ENCODE measurements around the gene CHN2.

The CHN2 gene

GRCh38 chr7:29406366-29406765, 211.8 kb downstream of the CHN2 start:
- H3K27me3 Mint-ChIP-seq, result peaks cover 12% of the 10 kb centered on the region
- DNase-seq, result no peak
- CTCF ChIA-PET, result interaction anchor here (0.8 to 8.1 kb wide), 6 partner anchors 9 to 482 kb away, joined by 3 to 115 read pairs (median 3); no protein-coding TSS in a partner anchor
- H3K36me3 Mint-ChIP-seq, result no peaks in the 10 kb centered on the region
- no peak overlapping the region for H3K4me3 Mint-ChIP-seq
- no peak overlapping the region for H3K27ac Mint-ChIP-seq
- no peaks in the 10 kb centered on the region for H3K9me3 Mint-ChIP-seq
- no peaks in the 10 kb centered on the region for H3K4me1 Mint-ChIP-seq

GRCh38 chr7:29408841-29409243, 214.3 kb downstream of the CHN2 start:
- DNase-seq, result peak; percentile 58
- Mint-ChIP-seq H3K4me1 (no peaks in the 10 kb centered on the region), H3K4me3 (no peak overlapping the region), H3K9me3 (no peaks in the 10 kb centered on the region), H3K27ac (no peak overlapping the region), H3K27me3 (peaks cover 16% of the 10 kb centered on the region), H3K36me3 (no peaks in the 10 kb centered on the region)
- CTCF ChIA-PET, result interaction anchor here (0.6 to 8.1 kb wide), 13 partner anchors 12 to 653 kb away, joined by 3 to 115 read pairs (median 4); no protein-coding TSS in a partner anchor

DNA sequence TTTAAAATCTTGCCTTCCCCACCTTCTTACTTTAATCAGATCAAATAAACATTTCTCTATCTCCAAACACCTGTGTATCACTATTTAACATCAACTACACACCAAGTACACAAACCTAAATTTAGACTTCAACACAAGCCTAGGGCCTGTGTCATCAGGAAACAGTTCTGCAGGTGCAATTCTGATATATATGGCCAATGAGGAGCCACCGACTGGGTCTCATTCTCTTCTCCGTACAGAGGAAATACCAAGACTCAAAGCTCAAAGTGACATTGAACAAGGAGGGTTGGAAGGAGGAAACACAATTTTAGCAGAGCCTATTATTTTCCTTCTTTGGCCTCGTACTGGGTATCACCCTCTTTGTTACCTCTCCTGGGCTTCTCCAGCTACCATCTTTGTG, 216.4 kb downstream of the CHN2 start:
- DNase-seq, result no peak
- no peak overlapping the region for H3K4me3 Mint-ChIP-seq
- H3K27ac Mint-ChIP-seq, result no peak overlapping the region
- CTCF ChIA-PET, result interaction anchor here (1.3 to 8.1 kb wide), 2 partner anchors 304 to 487 kb away, joined by 3 to 115 read pairs; no protein-coding TSS in a partner anchor
- H3K27me3 Mint-ChIP-seq, result peaks cover 22% of the 10 kb centered on the region
- H3K4me1 Mint-ChIP-seq, result no peaks in the 10 kb centered on the region
- no peaks in the 10 kb centered on the region for H3K9me3 Mint-ChIP-seq
- H3K36me3 Mint-ChIP-seq, result no peaks in the 10 kb centered on the region

DNA sequence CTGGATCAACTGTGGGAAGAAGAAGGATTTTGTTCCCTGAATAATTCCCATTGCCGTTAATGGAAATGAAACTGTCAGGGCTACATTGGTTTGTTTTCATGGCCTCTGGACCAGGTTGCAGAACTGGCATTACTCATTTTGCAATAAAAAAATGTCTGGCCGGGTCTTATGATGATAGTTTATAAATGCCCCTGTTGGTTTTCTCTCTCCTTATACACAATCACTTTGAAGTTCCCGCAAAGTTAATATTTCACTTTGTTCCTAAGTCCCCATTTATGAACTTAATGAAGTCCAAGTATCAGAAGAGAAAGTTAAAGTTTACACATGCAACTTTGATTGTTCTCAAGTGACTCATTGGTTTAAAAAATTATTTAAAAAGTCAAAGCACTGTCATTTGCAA, 218.3 kb downstream of the CHN2 start:
- Mint-ChIP-seq H3K27ac (no peak overlapping the region), H3K27me3 (peaks cover 14% of the 10 kb centered on the region), H3K36me3 (no peaks in the 10 kb centered on the region), H3K4me3 (no peak overlapping the region), H3K4me1 (no peaks in the 10 kb centered on the region), H3K9me3 (no peaks in the 10 kb centered on the region)
- CTCF ChIA-PET, result no interaction called here
- DNase-seq, result no peak

- no peak overlapping the region for H3K4me3 Mint-ChIP-seq
- H3K36me3 Mint-ChIP-seq, result no peaks in the 10 kb centered on the region
- no peaks in the 10 kb centered on the region for H3K9me3 Mint-ChIP-seq
- CTCF ChIA-PET, result no interaction called here
- H3K4me1 Mint-ChIP-seq, result no peaks in the 10 kb centered on the region
- peaks cover 14% of the 10 kb centered on the region for H3K27me3 Mint-ChIP-seq
- no peak for DNase-seq
- no peak overlapping the region for H3K27ac Mint-ChIP-seq
These were observed 219.1 kb downstream of the CHN2 start for GRCh38 chr7:29413626-29414136.

DNA sequence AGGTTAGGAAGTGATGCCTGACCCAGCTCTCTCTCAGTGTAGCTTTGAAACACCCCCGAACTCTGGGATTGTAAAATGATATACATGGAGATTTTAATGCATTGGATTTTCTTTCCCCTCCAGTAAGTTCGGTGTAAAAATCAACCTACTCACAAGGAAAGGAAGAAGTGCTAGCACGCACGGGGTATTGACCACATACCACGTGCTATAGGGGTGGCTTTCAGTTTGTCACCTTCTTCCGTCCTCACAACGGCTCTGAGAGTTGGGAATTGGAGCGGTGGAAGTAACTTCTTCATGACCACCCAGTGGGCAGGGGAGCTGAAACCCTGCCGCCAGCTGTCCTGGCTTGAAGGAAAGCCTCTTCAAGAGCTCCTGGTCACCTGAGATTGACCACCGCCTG, 219.6 kb downstream of the CHN2 start:
- Mint-ChIP-seq H3K27me3 (peaks cover 14% of the 10 kb centered on the region), H3K36me3 (no peaks in the 10 kb centered on the region), H3K4me1 (no peaks in the 10 kb centered on the region), H3K4me3 (no peak overlapping the region), H3K27ac (no peak overlapping the region), H3K9me3 (no peaks in the 10 kb centered on the region)
- no peak for DNase-seq
- CTCF ChIA-PET, result no interaction called here

DNA sequence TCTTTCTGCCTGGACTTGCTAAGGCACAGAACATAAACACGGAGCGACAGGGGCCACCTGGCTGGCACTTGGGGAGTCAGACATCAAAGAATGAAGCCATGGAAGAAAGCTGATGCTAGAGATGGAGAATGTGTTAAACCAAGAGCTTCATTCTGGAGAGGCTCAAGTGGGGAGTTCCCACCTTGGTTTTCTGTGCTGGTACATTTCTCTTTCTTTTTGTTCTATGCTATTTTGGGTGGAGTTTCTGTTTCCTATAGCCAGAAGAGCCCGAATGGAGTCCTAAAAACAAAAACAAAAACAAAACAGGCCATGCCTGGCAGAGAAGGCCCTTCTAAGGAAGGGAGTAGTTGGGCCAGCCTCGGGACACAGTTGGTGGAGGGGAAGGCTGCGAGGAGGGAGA, 220.6 kb downstream of the CHN2 start:
- no peak for DNase-seq
- H3K4me3 Mint-ChIP-seq, result no peak overlapping the region
- H3K27me3 Mint-ChIP-seq, result peaks cover 14% of the 10 kb centered on the region
- no peak overlapping the region for H3K27ac Mint-ChIP-seq
- CTCF ChIA-PET, result interaction anchor here (0.8 kb wide), 1 partner anchor 8 kb away, joined by 3 read pairs; no protein-coding TSS in a partner anchor
- no peaks in the 10 kb centered on the region for H3K36me3 Mint-ChIP-seq
- H3K4me1 Mint-ChIP-seq, result no peaks in the 10 kb centered on the region
- H3K9me3 Mint-ChIP-seq, result no peaks in the 10 kb centered on the region

DNA sequence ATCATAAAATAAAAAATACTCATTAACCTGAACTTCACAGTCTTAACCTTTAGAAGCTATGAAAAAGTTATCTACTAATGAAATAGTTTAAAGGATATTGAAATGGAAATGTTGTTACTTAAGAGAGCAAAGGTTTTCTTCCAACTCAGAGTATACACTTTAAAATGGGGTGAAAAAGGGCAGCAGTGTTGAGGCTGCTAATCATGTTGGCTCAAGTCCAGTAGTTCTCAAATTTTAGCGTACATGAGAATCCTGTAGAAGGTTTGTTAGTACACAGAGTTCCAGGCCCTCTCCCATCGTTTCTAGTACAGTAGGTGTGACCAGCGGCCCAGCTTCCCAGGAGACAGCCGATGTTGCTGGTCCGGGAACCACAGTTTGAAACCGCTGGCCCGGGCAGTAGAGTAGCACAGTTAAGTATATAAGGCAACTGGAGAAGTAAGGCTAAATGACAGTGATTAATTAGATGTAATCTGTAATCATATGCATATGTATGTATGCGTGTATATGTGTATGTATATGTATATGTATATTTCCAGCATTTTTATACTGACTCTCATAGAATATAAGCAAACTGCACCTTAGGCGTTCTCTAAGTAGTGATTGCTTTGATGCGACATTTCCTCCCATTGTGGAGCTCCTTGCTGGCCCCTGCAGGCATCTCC, 221.8 kb downstream of the CHN2 start:
- Mint-ChIP-seq H3K27ac (no peak overlapping the region), H3K36me3 (no peaks in the 10 kb centered on the region), H3K4me3 (no peak overlapping the region), H3K27me3 (peaks cover 10% of the 10 kb centered on the region), H3K4me1 (no peaks in the 10 kb centered on the region), H3K9me3 (no peaks in the 10 kb centered on the region)
- CTCF ChIA-PET, result interaction anchor here (0.8 to 1.0 kb wide), 2 partner anchors 9 to 227 kb away, joined by 3 read pairs; no protein-coding TSS in a partner anchor
- no peak for DNase-seq

DNA sequence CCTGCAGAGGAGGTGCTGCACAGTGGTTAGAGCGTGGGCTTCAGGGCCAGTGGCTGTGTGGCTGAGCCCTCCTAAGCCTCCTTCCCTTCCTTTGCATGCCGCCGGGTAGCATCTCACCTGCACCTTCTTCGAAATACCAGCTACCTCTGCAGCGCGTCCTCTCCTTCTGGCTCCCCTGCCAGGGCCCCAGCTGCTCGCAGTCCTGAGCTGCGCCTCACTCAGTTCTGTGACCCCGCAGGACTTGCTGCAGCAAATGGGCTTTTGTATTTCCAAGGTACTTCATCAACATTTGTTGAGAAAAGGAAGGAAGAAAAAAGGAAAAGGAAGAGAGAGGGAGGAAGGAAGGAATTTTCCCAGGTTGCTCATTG, 222.3 kb downstream of the CHN2 start:
- no peaks in the 10 kb centered on the region for H3K36me3 Mint-ChIP-seq

GRCh38 chr7:29418056-29418455, 223.5 kb downstream of the CHN2 start:
- no peaks in the 10 kb centered on the region for H3K9me3 Mint-ChIP-seq
- no peak for DNase-seq
- H3K4me1 Mint-ChIP-seq, result no peaks in the 10 kb centered on the region
- H3K36me3 Mint-ChIP-seq, result no peaks in the 10 kb centered on the region
- H3K27me3 Mint-ChIP-seq, result peaks cover 5% of the 10 kb centered on the region
- no peak overlapping the region for H3K27ac Mint-ChIP-seq
- H3K4me3 Mint-ChIP-seq, result no peak overlapping the region
- CTCF ChIA-PET, result no interaction called here

More for the DNA sequence above, 222.3 kb downstream of the CHN2 start:
- H3K4me3 Mint-ChIP-seq, result no peak overlapping the region
- no peak for DNase-seq
- no peaks in the 10 kb centered on the region for H3K4me1 Mint-ChIP-seq
- no peaks in the 10 kb centered on the region for H3K9me3 Mint-ChIP-seq
- no peak overlapping the region for H3K27ac Mint-ChIP-seq
- CTCF ChIA-PET, result no interaction called here
- peaks cover 5% of the 10 kb centered on the region for H3K27me3 Mint-ChIP-seq

GRCh38 chr7:29418651-29419050, 224.1 kb downstream of the CHN2 start:
- Mint-ChIP-seq H3K27ac (no peak overlapping the region), H3K4me1 (no peaks in the 10 kb centered on the region), H3K4me3 (no peak overlapping the region), H3K27me3 (peaks cover 8% of the 10 kb centered on the region), H3K9me3 (no peaks in the 10 kb centered on the region), H3K36me3 (no peaks in the 10 kb centered on the region)
- CTCF ChIA-PET, result no interaction called here
- DNase-seq, result no peak

DNA sequence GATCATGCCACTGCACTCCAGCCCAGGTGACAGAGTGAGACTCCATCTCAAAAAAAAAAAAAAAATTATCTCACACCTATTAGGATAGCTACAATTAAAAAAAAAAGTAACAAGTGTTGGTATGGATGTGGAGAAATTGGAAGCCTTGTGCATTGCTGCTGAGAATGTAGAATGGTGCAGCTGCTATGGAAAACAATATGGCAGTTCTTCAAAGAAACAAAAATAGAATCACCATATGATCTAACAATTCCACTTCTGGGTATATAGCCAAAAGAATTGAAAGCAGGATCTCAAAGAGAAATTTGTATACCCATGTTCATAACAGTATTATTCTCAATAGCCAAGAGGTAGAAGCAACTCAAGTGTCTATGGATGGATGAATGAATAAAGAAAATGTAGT, 225.4 kb downstream of the CHN2 start:
- Mint-ChIP-seq H3K36me3 (no peaks in the 10 kb centered on the region), H3K27ac (no peak overlapping the region), H3K4me1 (no peaks in the 10 kb centered on the region)

DNA sequence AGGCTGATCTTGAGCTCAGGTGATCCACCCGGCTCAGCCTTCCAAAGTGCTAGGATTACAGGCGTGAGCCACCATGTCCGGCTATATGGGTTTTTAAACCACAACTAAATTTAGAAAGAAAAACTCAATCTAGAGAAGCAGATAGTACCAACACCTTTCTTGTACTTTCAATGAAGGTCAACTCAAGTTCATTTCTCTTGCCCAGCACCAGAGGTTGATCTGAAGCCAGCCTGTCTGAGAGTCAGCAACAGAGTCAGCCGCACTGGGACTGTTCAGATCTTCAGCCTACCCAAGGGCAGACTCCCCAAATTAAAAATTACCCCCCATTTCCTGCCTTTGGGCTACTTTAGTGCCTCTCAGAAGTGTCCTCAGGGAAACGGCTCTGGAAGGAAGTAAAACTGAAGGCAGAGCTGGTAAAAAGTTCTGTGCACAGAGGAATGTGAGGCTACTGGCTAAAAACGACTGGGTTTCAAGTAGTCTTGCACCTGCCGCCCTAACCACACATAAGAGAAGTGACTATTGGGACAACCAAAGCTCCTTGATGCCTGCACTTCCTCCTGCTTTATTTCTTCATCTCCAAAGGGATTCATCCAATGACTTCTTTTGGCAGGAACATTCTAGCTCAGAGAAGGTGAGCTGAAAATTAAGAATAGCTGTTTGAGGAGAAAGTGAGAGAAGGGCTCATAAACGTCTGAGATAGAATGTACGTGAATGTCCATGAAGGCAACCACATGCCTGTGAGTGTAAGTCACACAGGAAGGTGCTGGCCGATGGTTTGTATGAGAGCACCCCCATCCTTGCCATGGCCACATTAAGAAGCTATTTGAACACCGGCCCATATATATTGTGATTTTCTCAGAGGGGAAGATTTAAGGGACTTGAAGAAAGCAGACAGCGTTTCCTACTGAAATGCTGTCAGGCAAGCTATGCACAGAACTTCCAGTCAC, 226.7 kb downstream of the CHN2 start:
- Mint-ChIP-seq H3K9me3 (no peaks in the 10 kb centered on the region), H3K27ac (no peak overlapping the region), H3K4me1 (no peaks in the 10 kb centered on the region), H3K4me3 (no peak overlapping the region), H3K36me3 (no peaks in the 10 kb centered on the region), H3K27me3 (peaks cover 5% of the 10 kb centered on the region)
- CTCF ChIA-PET, result no interaction called here
- no peak for DNase-seq

More for the DNA sequence above, 225.4 kb downstream of the CHN2 start:
- H3K9me3 Mint-ChIP-seq, result no peaks in the 10 kb centered on the region
- H3K4me3 Mint-ChIP-seq, result no peak overlapping the region
- peaks cover 5% of the 10 kb centered on the region for H3K27me3 Mint-ChIP-seq
- CTCF ChIA-PET, result no interaction called here
- DNase-seq, result no peak

GRCh38 chr7:29422829-29423228, 228.3 kb downstream of the CHN2 start:
- Mint-ChIP-seq H3K36me3 (no peaks in the 10 kb centered on the region), H3K4me3 (no peak overlapping the region), H3K27ac (no peak overlapping the region), H3K4me1 (no peaks in the 10 kb centered on the region), H3K27me3 (peaks cover 5% of the 10 kb centered on the region), H3K9me3 (no peaks in the 10 kb centered on the region)
- CTCF ChIA-PET, result no interaction called here
- DNase-seq, result no peak

Data from activated naive CD4-positive, alpha-beta T cell treated with anti-CD3 and anti-CD28 coated beads, Interleukin-2, amount 10 ng/mL, durations not matched to agents 7 days and 5 days (primary cell).